ENCODE results near the gene PPME1.

GRCh38 chr11:74182635-74183034 is 11.5 kb downstream of the PPME1 start:
- TF ChIP-seq SUZ12 (IDR thresholded peaks at IDR 0.05; ENCODE audit: extremely low read depth, insufficient read depth, insufficient read length) (no peak), ZNF274 (IDR thresholded peaks at IDR 0.05; ENCODE audit: low read depth, low read length) (no peak)

Measured in NT2/D1 (cell line).